SK-N-SH (cell line): ENCODE results near the gene CLEC20A. TPM values are rescaled to one million over a fixed set of nuclear protein-coding genes. Genes with fewer than 3 reads are reported as not detected.

Experiments
- CTCF ChIA-PET: fragments of 300-600, 350-600 bp; formaldehyde crosslinking; extraction: SDS; loops from one replicate; lab custom pipeline; 2021; lab: Yijun Ruan, JAX
- POLR2A ChIA-PET: fragments of 350-600 bp; sonication (Branson Sonifier 250); formaldehyde crosslinking; extraction: SDS; loops from one replicate; lab custom pipeline; 2020; ENCODE audit warnings: antibody characterized with exemption, inconsistent platforms; lab: Yijun Ruan, JAX
- DNase-seq: peaks from one replicate; pipeline ENCODE4 v3.0.0; 2012
- H2AFZ ChIP-seq: fragments of 200-600 bp; sonication (generic); 2 replicates; pipeline ENCODE4 v1.8.1; 2016; ENCODE audit warnings: antibody characterized with exemption, mild to moderate bottlenecking, low read depth
- H3F3A ChIP-seq: fragments of 200-600 bp; sonication (generic); replicated peaks from 2 replicates; pipeline ENCODE3; 2016; ENCODE audit warnings: antibody characterized with exemption, mild to moderate bottlenecking; ENCODE audit not compliant: insufficient read depth
- H3K27ac ChIP-seq, 2 experiments: fragments of 200-500 bp in 1 of 2; fragments of 200-600 bp in 1 of 2; sonication (Bioruptor generic) in 1 of 2; sonication (generic), shearing (Covaris generic) in 1 of 2; 2 replicates each; pipeline versions ENCODE4 v1.5.1 to v1.6.1; 2014 to 2016; ENCODE audit warnings: low read depth in 2 of 2, inconsistent platforms in 1 of 2, low read length in 1 of 2, mild to moderate bottlenecking in 1 of 2, mixed read lengths in 1 of 2
- H3K27me3 ChIP-seq: fragments of 200-600 bp; sonication (generic), shearing (Covaris generic); 2 replicates; pipeline ENCODE4 v1.6.1; 2016; ENCODE audit warnings: mixed run types; ENCODE audit not compliant: insufficient read depth
- H3K36me3 ChIP-seq, 2 experiments: fragments of 200-500 bp in 1 of 2; fragments of 200-600 bp in 1 of 2; sonication (Bioruptor generic) in 1 of 2; sonication (generic) in 1 of 2; replicated peaks in 1 of 2; 2 replicates each; pipeline versions ENCODE3 to v1.5.1; 2014 to 2016; ENCODE audit warnings: low read length in 1 of 2, mild to moderate bottlenecking in 1 of 2; ENCODE audit not compliant: insufficient read depth in 2 of 2, control insufficient read depth in 1 of 2
- H3K4me1 ChIP-seq, 2 experiments: fragments of 200-500 bp in 1 of 2; fragments of 200-600 bp in 1 of 2; sonication (Bioruptor generic) in 1 of 2; sonication (generic), shearing (Covaris generic) in 1 of 2; 2 replicates each; pipeline versions ENCODE4 v1.5.1 to v1.6.1; 2014 to 2016; ENCODE audit warnings: low read depth in 1 of 2, low read length in 1 of 2, mixed run types in 1 of 2; ENCODE audit not compliant: insufficient read depth in 2 of 2, control insufficient read depth in 1 of 2
- H3K4me2 ChIP-seq: fragments of 200-600 bp; sonication (generic), shearing (Covaris generic); 2 replicates; pipeline ENCODE4 v1.6.1; 2017; ENCODE audit warnings: mixed run types
- H3K4me3 ChIP-seq, 2 experiments: fragments of 200-500 bp in 1 of 2; fragments of 200-600 bp in 1 of 2; sonication (Bioruptor generic) in 1 of 2; sonication (generic), shearing (Covaris generic) in 1 of 2; 2 replicates each; pipeline versions ENCODE4 v1.5.1 to v1.8.1; 2014 to 2016; ENCODE audit warnings: low read depth in 2 of 2, inconsistent platforms in 1 of 2, low read length in 1 of 2, mild to moderate bottlenecking in 1 of 2, mixed read lengths in 1 of 2, moderate library complexity in 1 of 2
- H3K79me2 ChIP-seq: fragments of 200-600 bp; sonication (generic); 2 replicates; pipeline ENCODE4 v1.8.1; 2017; ENCODE audit warnings: mild to moderate bottlenecking; ENCODE audit not compliant: insufficient read depth
- H3K9ac ChIP-seq: fragments of 200-600 bp; sonication (generic); 2 replicates; pipeline ENCODE4 v1.6.1; 2017; ENCODE audit warnings: mixed run types
- H3K9me2 ChIP-seq: fragments of 200-600 bp; sonication (generic); 2 replicates; pipeline ENCODE4 v1.6.1; 2017; ENCODE audit warnings: mixed run types
- H3K9me3 ChIP-seq: fragments of 200-600 bp; sonication (generic); 2 replicates; pipeline ENCODE4 v1.6.1; 2017; ENCODE audit warnings: mixed run types, mild to moderate bottlenecking, moderate library complexity
- H4K20me1 ChIP-seq: fragments of 200-600 bp; sonication (generic); 2 replicates; pipeline ENCODE4 v1.6.1; 2017; ENCODE audit warnings: mild to moderate bottlenecking, mixed run types; ENCODE audit not compliant: insufficient read depth
- CHD2 ChIP-seq: fragments of 150-350 bp; IDR thresholded peaks from 2 replicates; pipeline ENCODE4 v1.6.1; 2018; ENCODE audit warnings: low read length; ENCODE audit not compliant: partially characterized antibody
- ELF1 ChIP-seq: IDR thresholded peaks from 2 replicates; pipeline ENCODE4 v1.4.0; 2012
- FOSL2 ChIP-seq: IDR thresholded peaks from 2 replicates; pipeline ENCODE4 v1.4.0; 2012; ENCODE audit warnings: low read depth, mild to moderate bottlenecking, moderate library complexity, borderline replicate concordance
- FOXJ3 ChIP-seq: sonication (generic); formaldehyde crosslinking; IDR thresholded peaks from 2 replicates; pipeline ENCODE4 v1.5.1; 2020; ENCODE audit warnings: mild to moderate bottlenecking, missing genetic modification reagents
- GABPA ChIP-seq: IDR thresholded peaks from 2 replicates; pipeline ENCODE4 v1.4.0; 2012; ENCODE audit warnings: low read depth, mild to moderate bottlenecking
- GATA2 ChIP-seq: sonication (generic); formaldehyde crosslinking; IDR thresholded peaks from 2 replicates; pipeline ENCODE4 v1.5.0; 2020; ENCODE audit warnings: mild to moderate bottlenecking, missing genetic modification reagents
- MAX ChIP-seq: IDR thresholded peaks from 2 replicates; pipeline ENCODE4 v1.4.0; 2012; ENCODE audit warnings: low read depth
- MXI1 ChIP-seq: IDR thresholded peaks from 2 replicates; pipeline ENCODE4 v1.6.1; 2012; ENCODE audit warnings: mild to moderate bottlenecking, low read depth, low read length, improper control_type of control experiment
- NRF1 ChIP-seq: IDR thresholded peaks from 2 replicates; pipeline ENCODE4 v1.6.1; 2012; ENCODE audit warnings: low read depth, mild to moderate bottlenecking, low read length
- RFX5 ChIP-seq: IDR thresholded peaks from 2 replicates; pipeline ENCODE4 v1.6.1; 2012; ENCODE audit warnings: mild to moderate bottlenecking, improper control_type of control experiment, low read length
- RXRA ChIP-seq: IDR thresholded peaks from 2 replicates; pipeline ENCODE4 v1.4.0; 2012; ENCODE audit warnings: low read depth, mild to moderate bottlenecking, borderline replicate concordance
- SMC3 ChIP-seq: IDR thresholded peaks from 2 replicates; pipeline ENCODE4 v1.6.1; 2012; ENCODE audit warnings: low read depth, low read length, improper control_type of control experiment
- TCF12 ChIP-seq: IDR thresholded peaks from 2 replicates; pipeline ENCODE4 v1.4.0; 2012
- USF1 ChIP-seq: IDR thresholded peaks from 2 replicates; pipeline ENCODE4 v1.4.0; 2012; ENCODE audit warnings: low read depth, borderline replicate concordance
- YY1 ChIP-seq: IDR thresholded peaks from 2 replicates; pipeline ENCODE4 v1.4.0; 2012; ENCODE audit warnings: low read depth, mild to moderate bottlenecking
- ZBTB33 ChIP-seq: IDR thresholded peaks from 2 replicates; pipeline ENCODE4 v1.4.0; 2012; ENCODE audit warnings: low read depth, borderline replicate concordance
- WGBS: methylation state at CpG from one replicate; pipeline ENCODE4 v1.1.6; 2017; ENCODE audit warnings: low lambda C conversion rate; 5-methylcytosine and 5-hydroxymethylcytosine counted together
- polyA plus RNA-seq, 3 experiments: library from polyadenylated mRNA; depleted of rRNA; stranded (reverse); fragments of >200 nt; gene quantifications; 2 replicates each; pipeline ENCODE4 v1.2.3, GENCODE V29; 2012

The CLEC20A gene
- polyA plus RNA-seq, 1 of the 3 experiments (the other 2 are of a cell fraction) = not detected

DNA sequence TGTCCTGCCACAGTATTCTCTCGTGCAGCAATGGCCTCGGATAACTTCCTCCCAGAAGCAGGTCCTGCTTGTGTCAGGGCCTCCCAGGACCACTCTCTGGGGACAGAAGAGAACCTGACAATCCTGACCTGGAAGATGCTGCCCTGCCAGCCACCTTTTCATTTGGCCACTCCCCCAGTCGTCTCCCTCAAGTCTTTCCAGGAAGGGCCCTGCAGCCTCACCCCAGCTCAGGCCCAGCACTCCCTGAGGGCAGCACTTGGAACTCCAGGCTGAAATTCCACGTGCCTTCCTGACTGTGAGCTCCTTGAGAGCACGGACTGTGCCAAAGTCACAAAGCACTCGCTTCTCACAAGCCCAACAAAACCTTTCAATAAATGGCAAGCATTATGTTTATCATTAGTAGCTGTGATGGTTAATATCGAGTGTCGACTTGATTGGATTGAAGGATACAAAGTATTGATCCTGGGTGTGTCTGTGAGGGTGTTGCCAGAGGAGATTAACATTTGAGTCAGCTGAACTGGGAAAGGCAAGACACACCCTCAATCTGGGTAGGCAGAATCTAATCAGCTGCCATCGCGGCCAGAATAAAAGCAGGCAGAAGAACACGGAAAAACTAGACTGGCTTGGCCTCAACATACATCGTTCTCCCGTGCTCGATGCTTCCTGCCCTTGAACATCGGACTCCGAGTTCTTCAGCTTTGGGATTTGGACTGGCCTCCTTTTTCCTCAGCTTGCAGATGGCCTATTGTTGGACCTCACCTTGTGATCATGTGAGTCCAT, 2.3 kb upstream of the CLEC20A start:
- Histone ChIP-seq H3K27ac (no peak overlapping the region), H3K9me3 (no peaks in the 10 kb centered on the region), H3K4me3 (no peak overlapping the region), H3K27me3 (no peaks in the 10 kb centered on the region), H3F3A (no peaks in the 10 kb centered on the region), H2AFZ (no peak overlapping the region), H3K9ac (no peak overlapping the region), H3K36me3 (no peaks in the 10 kb centered on the region), H3K9me2 (no peaks in the 10 kb centered on the region), H4K20me1 (no peaks in the 10 kb centered on the region), H3K79me2 (no peaks in the 10 kb centered on the region), H3K4me2 (no peak overlapping the region)
- ChIA-PET POLR2A (no interaction called here), CTCF (interaction anchor here (0.6 to 3.6 kb wide), 2 partner anchors 188 to 298 kb away, joined by 3 to 22 read pairs; no protein-coding TSS in a partner anchor)
- no peak for DNase-seq
- 89% methylated on average over 16 of the region's 16 CpGs for WGBS
- no peak for TF ChIP-seq TCF12
- TF ChIP-seq NRF1 = no peak
- TF ChIP-seq FOSL2 = no peak
- TF ChIP-seq GABPA = no peak
- TF ChIP-seq CHD2 = no peak
- TF ChIP-seq YY1 = no peak
- no peak for TF ChIP-seq RXRA
- no peak for TF ChIP-seq FOXJ3 (CRISPR knock-in tag)
- no peak for TF ChIP-seq MAX
- TF ChIP-seq ZBTB33 = no peak
- no peak for TF ChIP-seq SMC3
- no peak for TF ChIP-seq GATA2 (CRISPR knock-in tag)
- TF ChIP-seq USF1 = no peak
- no peak for TF ChIP-seq ELF1
- TF ChIP-seq, all 33 proteins: peak for 0
- no peaks in the 10 kb centered on the region for H3K4me1 ChIP-seq

- H3K4me3 ChIP-seq = no peak overlapping the region
- DNase-seq = no peak
- 88% methylated on average over 7 of the region's 7 CpGs for WGBS
These were observed 1.2 kb upstream of the CLEC20A start for GRCh38 chr1:178497903-178498478.

More at GRCh38 chr1:178497903-178498478, 1.2 kb upstream of the CLEC20A start:
- Histone ChIP-seq H3F3A (no peaks in the 10 kb centered on the region), H2AFZ (no peak overlapping the region), H3K4me1 (no peaks in the 10 kb centered on the region), H3K4me2 (no peak overlapping the region), H3K9ac (no peak overlapping the region), H4K20me1 (no peaks in the 10 kb centered on the region), H3K36me3 (no peaks in the 10 kb centered on the region), H3K9me2 (no peaks in the 10 kb centered on the region), H3K79me2 (no peaks in the 10 kb centered on the region), H3K27ac (no peak overlapping the region), H3K27me3 (no peaks in the 10 kb centered on the region), H3K9me3 (no peaks in the 10 kb centered on the region)
- ChIA-PET POLR2A (no interaction called here), CTCF (interaction anchor here (1.0 kb wide), 1 partner anchor 198 kb away, joined by 4 read pairs; no protein-coding TSS in a partner anchor)
- TF ChIP-seq MAX = no peak
- no peak for TF ChIP-seq MXI1
- no peak for TF ChIP-seq RFX5
- TF ChIP-seq NRF1 = no peak
- no peak for TF ChIP-seq SMC3
